A673 (cell line): ENCODE results near the gene RAB26.

Experiments used
- CTCF ChIP-seq: fragments of 300-800, 200-600 bp; sonication (generic); conservative IDR thresholded peaks from 2 replicates; pipeline ENCODE4 v1.5.1; 2017; ENCODE audit warnings: low read depth, mild to moderate bottlenecking, antibody characterized with exemption, low read length, moderate library complexity, mixed read lengths
- EZH2 ChIP-seq: fragments of 200-600 bp; sonication (generic); IDR thresholded peaks from 2 replicates; pipeline ENCODE4 v1.6.1; 2017; ENCODE audit warnings: borderline replicate concordance, low read depth, mild to moderate bottlenecking, mixed read lengths, antibody characterized with exemption, low read length; ENCODE audit not compliant: poor library complexity, severe bottlenecking

- TF ChIP-seq CTCF = no peak
- TF ChIP-seq EZH2 = no peak
Measured at GRCh38 chr16:2151188-2152091, 3.0 kb downstream of the RAB26 start.
